HepG2 (cell line): ENCODE results near the gene COL18A1. TPM values are rescaled to one million over a fixed set of nuclear protein-coding genes. Genes with fewer than 3 reads are reported as not detected.

Experiments
- CREM ChIP-seq, 2 experiments: sonication (generic) in 1 of 2; formaldehyde crosslinking in 1 of 2; IDR thresholded peaks; 2 replicates each; pipeline versions ENCODE4 v1.4.0 to v1.6.1; 2016 to 2020; ENCODE audit warnings: antibody characterized with exemption in 1 of 2, mild to moderate bottlenecking in 1 of 2, missing genetic modification reagents in 1 of 2
- PATZ1 ChIP-seq: sonication (generic); formaldehyde crosslinking; IDR thresholded peaks from 2 replicates; pipeline ENCODE4 v1.4.0; 2020; ENCODE audit warnings: missing genetic modification reagents
- RELA ChIP-seq: sonication (generic); formaldehyde crosslinking; IDR thresholded peaks from 2 replicates; pipeline ENCODE4 v1.4.0; 2020; ENCODE audit warnings: missing genetic modification reagents
- SP5 ChIP-seq: IDR thresholded peaks from 2 replicates; pipeline ENCODE4 v1.6.1; 2016; ENCODE audit warnings: low read depth, borderline replicate concordance
- TRAFD1 ChIP-seq: sonication (generic); formaldehyde crosslinking; IDR thresholded peaks from 2 replicates; pipeline ENCODE4 v1.5.1; 2020; ENCODE audit warnings: missing genetic modification reagents, mild to moderate bottlenecking, borderline replicate concordance
- ZBTB2 ChIP-seq: sonication (generic); formaldehyde crosslinking; IDR thresholded peaks from 2 replicates; pipeline ENCODE4 v1.8.0; 2022; ENCODE audit warnings: low read depth, missing genetic modification reagents
- ZBTB43 ChIP-seq: sonication (generic); formaldehyde crosslinking; conservative IDR thresholded peaks from 2 replicates; pipeline ENCODE4 v1.4.0; 2020; ENCODE audit warnings: missing genetic modification reagents
- ZBTB7B ChIP-seq: sonication (generic); formaldehyde crosslinking; IDR thresholded peaks from 2 replicates; pipeline ENCODE4 v1.4.0; 2020; ENCODE audit warnings: missing genetic modification reagents
- ZNF276 ChIP-seq: sonication (generic); formaldehyde crosslinking; IDR thresholded peaks from 2 replicates; pipeline ENCODE4 v1.4.0; 2020; ENCODE audit warnings: mild to moderate bottlenecking, low read depth, missing genetic modification reagents
- ZNF326 ChIP-seq: sonication (generic); formaldehyde crosslinking; IDR thresholded peaks from 2 replicates; pipeline ENCODE4 v1.4.0; 2020; ENCODE audit warnings: missing genetic modification reagents, borderline replicate concordance
- ZNF646 ChIP-seq: sonication (generic); formaldehyde crosslinking; IDR thresholded peaks from 2 replicates; pipeline ENCODE4 v1.9.0; 2021; ENCODE audit warnings: mild to moderate bottlenecking, missing genetic modification reagents
- ZNF768 ChIP-seq: sonication (generic); formaldehyde crosslinking; IDR thresholded peaks from 2 replicates; pipeline ENCODE4 v1.4.0; 2020; ENCODE audit warnings: missing genetic modification reagents
- polyA plus RNA-seq, 8 experiments: library from polyadenylated mRNA; depleted of rRNA in 3 of 8; stranded (reverse) in 7 of 8; unstranded in 1 of 8; fragments of >200 nt; fragmentation: Illumina TruSeq in 4 of 8; extraction: Trizol in 4 of 8; gene quantifications; 2 replicates each; pipeline versions ENCODE4 v1.2.1 to v1.2.3, GENCODE V29; 2011 to 2016; ENCODE audit warnings: low read depth in 4 of 8, missing spikeins in 1 of 8, mixed read lengths in 1 of 8; ENCODE audit not compliant: insufficient read depth in 1 of 8
- total RNA-seq, 5 experiments: library from RNA; depleted of rRNA; stranded (reverse); fragments of >200 nt; fragmentation: Illumina TruSeq; extraction: Trizol; gene quantifications; 2 replicates each; pipeline ENCODE4 v1.2.3, GENCODE V29; 2016; ENCODE audit warnings: low read depth in 1 of 5

Gene COL18A1
- total and polyA plus RNA-seq, 2 of the 13 experiments (the other 11 are each of a cell fraction or from before 2014, with no cell fraction given) = 79.0 to 102 TPM

- TF ChIP-seq ZNF646 (CRISPR knock-in tag) = 0 out of 2 replicates have a peak, but pooled peaks have one; percentile 50
- TF ChIP-seq ZNF768 (CRISPR knock-in tag) = peak; percentile 50
- no peak for TF ChIP-seq RELA (CRISPR knock-in tag)
- peak; percentile 81; the same call in 1 of the 2 replicates for TF ChIP-seq ZBTB7B (CRISPR knock-in tag)
- no peak for TF ChIP-seq TRAFD1
- TF ChIP-seq ZNF326 (CRISPR knock-in tag) = no peak
- no peak for TF ChIP-seq CREM (IDR thresholded peaks at IDR 0.05)
- no peak for TF ChIP-seq CREM (CRISPR knock-in tag; IDR thresholded peaks at IDR 0.05)
- peak; percentile 66; the same call in 1 of the 2 replicates for TF ChIP-seq PATZ1 (CRISPR knock-in tag)
- peak; percentile 90 for TF ChIP-seq ZBTB43 (CRISPR knock-in tag)
- no peak; the same call in 1 of the 2 replicates for TF ChIP-seq ZBTB2 (CRISPR knock-in tag)
- TF ChIP-seq SP5 = peak; percentile 50; the same call in 1 of the 2 replicates
- peak; percentile 71; the same call in 1 of the 2 replicates for TF ChIP-seq ZNF276 (CRISPR knock-in tag)
Observed at GRCh38 chr21:45525153-45525909, 120.4 kb downstream of the COL18A1 start (continued).
